ENCODE data around the gene MGAT4B.

MGAT4B gene

DNA sequence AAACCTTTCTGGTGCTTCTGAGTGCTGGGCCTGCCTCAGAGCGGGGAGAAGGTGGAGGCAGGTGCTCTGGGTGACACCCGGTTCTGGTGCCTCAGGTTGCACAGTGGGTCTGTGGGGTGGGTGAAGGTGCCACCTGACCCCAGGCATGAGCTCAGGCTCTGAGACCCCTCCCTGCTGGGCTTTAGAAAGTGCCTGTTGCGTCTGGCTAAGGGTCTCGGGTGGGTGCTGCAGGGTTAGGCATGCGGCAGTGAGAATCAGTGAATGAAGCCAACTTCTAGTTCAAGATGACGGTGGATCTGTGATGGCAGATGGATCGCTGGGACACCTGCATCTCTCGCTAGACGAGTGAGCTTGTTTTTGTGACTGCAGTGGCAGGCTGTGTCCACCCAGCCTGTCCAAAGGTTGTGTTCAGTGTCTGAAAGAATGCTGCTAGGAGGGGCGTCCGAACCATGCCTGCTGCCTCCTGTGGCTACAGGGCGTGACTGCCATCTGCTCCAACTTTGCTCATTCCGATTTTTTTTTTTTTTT, 19.1 kb upstream of the MGAT4B start:
- DNase-seq: no peak

DNA sequence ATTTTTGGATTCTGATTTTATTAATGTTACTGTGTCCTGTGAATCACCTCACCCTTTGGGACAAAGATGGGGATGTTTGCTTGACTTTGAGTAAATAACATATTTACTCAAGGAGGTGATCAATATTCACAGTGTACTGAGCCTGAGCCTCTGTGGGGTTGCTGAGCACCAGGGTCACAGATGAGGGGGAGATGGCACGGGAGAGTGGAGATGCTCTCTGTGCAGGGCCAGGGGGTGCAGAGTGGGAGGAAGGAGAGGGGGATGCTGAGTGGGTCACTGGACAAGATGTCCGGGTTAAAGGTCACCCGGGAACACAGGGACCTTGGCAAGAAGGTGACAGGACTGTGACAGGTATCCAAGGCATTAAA, 18.1 kb upstream of the MGAT4B start:
- DNase-seq: no peak

DNA sequence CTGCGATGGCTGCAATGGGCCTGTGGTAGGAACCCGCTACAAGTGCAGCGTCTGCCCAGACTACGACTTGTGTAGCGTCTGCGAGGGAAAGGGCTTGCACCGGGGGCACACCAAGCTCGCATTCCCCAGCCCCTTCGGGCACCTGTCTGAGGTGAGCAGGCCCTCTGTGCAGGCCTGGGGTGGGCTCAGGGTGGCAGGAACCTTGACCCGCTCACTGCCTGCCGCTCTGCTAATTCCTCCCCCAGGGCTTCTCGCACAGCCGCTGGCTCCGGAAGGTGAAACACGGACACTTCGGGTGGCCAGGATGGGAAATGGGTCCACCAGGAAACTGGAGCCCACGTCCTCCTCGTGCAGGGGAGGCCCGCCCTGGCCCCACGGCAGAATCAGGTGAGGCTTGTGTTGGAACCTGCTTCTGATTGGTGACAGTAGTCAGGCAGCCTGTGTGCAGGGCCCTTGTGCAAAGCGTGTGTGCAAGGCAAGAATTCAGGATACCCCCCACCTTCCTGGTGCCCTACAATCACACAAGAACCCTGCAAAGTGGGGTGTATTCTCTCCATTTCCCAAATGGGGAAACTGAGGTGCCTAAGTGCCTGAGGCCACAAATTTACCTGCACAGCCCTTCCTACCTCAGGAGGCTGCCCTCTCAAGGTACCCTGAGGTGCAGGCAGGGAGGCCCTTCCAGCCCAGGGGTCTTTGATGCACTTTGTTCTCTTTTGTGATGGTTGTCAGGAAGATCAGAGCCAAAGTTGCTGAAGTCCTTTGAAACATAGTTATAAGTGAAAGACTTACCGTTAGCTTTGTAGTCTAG, 17.5 kb upstream of the MGAT4B start:
- DNase-seq: no peak

DNA sequence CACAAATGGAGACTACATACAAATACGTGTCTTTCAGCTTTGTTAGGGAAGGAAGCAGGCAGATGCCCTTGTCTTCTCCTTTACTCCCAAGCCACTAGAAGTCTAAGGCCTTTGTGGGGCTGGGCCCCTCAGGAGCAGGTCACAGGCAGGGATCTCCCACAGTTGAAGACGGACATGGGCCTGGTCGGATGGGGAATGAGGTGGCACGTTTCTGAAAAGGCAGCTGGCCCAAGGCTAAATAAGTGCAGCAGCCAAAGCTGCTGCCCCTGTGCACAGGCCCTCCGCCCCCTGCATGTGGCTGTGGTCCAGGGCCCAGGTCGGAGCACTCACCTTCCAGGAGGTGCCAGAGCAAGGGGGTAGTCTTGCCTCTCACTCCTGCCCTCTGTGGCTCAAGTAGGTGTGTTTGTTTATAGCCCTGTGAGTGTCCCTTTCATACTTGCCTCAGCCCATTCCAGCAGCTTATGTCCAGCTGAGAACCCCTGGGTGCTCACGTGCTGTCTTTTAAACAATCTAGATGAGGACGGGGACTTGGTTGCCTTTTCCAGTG, 15.9 kb upstream of the MGAT4B start:
- DNase-seq: no peak

DNA sequence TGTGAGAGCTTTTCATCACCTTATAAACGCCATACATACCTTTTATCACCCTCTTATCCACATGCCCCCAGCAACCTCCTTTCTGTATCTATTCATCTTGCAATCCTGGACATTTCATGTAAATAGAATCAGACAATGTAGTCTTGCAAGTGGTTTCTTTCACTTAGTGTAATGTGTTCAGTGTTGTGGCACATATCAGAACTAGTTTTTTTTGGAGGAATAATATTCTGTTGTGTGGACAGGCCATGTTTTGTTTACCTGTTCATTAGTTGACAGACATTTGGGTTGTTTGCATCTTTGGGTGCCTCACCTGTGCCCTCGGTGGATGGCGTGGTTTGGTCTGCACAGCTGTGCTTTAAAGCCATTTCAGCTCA, 15.4 kb upstream of the MGAT4B start:
- DNase-seq: no peak

DNA sequence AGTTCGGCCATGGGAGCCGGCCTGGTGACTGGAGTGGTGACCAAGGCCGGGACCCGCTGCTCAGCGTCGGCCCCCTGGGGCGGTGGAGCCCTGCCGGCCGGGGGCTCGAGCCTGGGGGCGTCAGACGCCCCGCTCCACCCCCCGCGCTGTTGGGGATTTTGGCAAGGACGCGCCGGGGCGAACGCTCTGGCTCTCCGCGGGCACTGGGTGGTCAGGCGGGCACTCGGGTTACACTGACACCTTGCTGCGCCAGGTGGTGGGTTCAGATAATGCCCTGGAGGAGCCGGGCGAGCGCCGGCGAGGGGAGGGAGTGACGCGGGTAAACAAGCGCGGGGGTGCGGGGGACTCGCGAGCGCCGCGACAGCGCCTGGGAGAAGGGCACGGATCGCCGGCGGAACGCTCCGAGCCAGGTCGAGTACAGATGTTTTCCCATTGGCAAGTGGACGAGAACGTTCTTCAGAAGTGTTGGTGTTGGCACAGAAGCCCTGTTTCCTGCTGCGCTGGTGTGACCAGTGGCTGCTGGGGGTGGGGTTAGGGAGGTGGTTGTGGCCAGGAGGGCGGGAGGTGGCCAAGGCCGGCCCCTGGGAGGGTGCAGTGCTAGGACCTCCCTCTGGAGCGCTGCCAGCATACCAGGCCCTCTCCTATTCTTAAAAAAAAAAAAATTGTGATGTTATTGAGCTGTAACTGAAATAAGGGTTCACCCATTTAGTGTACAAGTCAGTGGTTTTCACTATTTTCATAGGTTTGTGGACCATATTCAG, 14.8 kb upstream of the MGAT4B start:
- DNase-seq: peak; percentile 85

DNA sequence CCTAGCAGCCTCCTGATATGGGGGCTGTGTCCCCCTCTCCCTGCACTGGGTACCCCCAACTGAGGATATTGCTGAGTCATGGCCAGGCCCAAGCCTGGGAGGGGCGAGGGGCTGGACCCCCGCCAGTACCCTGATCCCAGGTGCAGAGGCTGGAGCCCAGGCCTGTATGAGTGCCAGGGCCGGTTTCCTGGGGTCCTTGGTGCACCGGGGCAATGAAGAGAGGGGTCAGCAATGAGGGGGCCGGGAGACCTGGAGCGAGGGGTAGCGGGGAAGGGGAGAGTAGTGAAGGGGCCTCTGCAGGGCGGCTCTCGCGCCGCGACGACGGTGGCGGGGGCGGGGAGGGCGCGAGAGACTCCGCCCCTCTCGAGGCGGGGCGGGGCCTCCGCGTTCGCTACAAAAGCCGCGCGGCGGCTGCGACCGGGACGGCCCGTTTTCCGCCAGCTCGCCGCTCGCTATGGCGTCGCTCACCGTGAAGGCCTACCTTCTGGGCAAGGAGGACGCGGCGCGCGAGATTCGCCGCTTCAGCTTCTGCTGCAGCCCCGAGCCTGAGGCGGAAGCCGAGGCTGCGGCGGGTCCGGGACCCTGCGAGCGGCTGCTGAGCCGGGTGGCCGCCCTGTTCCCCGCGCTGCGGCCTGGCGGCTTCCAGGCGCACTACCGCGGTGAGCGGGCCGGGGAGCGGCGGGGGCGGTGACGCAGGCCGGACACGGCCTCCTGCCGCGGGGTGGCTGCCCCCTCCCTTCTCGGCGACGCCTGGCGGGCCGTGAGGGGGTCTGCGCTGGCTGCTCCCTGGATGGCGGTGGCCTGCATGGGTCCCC, 14.0 kb upstream of the MGAT4B start, which contains the start of gene SQSTM1:
TSS of gene SQSTM1 (plus strand) at position 423 of the 815 bp plus-strand sequence. CDS start at position 455, 32 bp downstream.
- peak; percentile 78 for DNase-seq

DNA sequence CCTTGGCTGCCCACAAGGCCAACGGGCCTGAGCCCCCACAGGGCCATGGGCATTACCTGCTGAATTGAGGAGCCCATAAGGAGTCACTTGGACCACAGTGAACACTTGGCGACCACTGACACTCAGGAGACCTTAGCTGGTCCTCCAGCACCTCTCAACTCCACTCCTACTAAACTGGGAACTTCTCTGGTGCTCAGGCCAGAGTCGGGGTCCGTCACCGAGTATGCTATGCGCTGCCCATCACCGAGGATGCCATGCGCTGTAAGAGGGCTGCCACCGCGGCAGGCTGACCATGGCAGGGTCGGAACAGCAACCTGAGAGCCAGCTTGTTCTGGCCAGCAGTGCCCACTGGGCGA, 13.4 kb upstream of the MGAT4B start:
- no peak for DNase-seq

DNA sequence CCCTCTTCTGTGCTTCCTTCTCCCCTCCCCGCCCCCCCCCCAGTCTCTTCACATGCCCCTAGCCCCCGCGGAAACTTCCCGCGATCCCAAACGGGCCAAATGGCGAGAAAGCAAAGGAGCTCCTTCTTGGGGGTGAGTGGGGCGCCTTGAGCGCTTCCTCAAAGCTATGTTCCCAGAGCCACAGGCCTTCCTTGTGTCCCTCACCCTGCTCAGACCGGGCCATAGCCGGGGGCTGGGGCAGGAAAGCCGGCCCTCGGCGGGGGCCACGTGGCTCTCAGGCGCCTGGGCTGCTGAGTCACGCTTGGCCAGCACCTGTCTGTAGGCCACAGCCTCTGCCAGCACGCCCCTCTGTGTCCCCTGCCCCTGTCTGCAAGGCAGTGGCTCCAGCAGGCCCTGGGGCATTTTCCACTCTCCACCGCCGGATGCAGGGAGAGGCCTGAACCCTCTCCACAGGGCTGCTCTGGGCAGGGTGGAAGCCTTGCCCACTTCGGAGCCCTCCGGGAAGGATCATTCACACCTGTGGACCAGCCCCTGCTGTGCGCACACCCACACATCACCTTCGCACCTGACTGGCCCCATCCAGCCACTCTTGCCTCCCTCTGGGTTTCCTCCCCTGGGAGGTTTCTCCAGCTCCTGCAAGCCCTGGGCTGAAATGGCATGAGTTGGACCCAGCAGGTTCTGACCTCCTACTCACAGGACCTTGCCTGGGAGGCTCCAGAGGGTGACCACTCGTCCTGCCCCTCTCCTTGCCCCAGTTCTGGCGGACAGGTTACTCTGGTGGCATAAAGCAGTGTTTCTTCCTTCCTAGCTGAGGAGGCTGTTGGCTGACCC, 12.8 kb upstream of the MGAT4B start:
- DNase-seq: peak; percentile 36

DNA sequence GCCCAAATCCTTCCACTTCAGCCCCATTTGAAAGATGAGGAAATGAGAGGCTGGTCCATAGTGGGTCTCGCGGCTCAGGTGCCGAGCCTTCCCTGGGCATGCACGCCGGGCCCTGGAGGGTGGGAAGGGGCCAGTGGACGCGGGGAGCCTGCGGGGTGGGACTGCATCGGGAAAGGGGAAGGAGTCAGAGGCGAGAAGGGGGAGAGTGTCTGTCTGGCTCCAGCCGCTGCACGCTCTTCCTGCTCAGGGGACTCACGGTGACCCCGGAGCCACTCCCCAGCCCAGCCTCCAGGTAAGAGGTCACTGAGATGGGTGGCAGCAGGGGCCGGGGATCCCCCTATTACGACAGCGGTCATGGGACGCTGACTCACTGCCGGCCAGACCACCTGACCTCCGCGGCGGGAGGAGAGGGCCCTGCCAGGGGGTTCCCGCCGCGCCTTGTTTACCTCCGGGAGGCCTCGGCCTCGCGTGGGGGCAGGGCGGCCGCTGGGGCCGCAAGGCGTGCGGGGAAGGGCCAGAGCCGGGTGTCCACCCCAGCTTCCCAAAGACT, 12.2 kb upstream of the MGAT4B start:
- DNase-seq: peak; percentile 92

DNA sequence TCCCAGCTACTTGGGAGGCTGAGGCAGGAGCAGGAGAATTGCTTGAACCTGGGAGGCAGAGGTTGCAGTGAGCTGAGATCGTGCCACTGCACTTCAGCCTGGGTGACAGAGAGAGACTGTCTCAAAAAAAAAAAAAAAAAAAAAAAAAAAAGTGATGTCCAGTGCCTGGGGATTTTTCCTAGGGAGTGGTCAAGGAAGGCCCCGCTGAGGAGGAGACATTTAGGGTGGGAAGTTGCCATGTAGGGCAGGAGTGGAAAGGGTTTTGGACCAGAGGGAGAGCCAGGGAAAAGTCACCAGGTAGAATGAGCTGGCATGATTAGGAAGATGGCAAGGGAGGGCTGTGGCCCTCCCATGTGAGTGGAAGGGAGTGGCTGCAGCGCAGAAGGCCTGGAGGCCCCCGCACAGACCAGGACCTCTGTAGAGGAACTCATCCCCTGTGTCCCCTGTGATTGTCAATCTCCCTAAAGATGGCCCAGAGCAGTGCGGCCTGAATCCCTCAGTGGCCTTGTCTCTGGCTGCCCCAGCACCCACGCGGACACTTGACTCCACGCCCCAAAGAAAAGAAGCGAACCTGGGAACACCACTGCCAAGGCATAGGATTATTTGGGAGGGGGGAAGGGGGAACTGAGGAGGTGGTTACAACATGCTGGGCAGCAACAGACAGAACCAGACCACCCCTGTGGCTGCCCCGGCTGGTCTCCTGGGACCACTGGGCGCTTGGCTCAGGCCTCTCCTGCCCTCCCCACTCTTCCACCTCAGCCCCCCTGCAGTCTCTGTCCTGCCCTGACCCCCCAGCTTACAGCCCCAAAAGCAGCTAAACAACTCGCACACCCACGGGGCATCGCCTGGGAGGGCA, 11.5 kb upstream of the MGAT4B start:
- DNase-seq: peak; percentile 0

DNA sequence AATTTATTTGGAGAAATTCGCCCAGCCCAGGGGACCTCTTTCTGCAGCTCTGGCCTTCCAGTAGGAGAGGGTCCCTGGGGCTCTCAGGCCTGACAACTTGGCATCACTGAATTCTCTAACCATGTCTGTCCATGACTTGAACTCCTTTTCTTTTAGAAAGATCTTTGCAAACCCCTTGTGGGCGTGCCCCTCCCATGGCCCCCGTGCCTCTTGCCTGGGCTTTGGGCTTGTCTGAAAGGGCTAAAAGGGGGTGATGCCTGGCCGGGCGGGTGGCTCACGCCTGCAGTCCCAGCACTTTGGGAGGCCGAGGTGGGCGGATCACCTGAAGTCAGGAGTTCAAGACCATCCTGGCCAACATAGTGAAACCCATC, 10.8 kb upstream of the MGAT4B start:
- no peak for DNase-seq

DNA sequence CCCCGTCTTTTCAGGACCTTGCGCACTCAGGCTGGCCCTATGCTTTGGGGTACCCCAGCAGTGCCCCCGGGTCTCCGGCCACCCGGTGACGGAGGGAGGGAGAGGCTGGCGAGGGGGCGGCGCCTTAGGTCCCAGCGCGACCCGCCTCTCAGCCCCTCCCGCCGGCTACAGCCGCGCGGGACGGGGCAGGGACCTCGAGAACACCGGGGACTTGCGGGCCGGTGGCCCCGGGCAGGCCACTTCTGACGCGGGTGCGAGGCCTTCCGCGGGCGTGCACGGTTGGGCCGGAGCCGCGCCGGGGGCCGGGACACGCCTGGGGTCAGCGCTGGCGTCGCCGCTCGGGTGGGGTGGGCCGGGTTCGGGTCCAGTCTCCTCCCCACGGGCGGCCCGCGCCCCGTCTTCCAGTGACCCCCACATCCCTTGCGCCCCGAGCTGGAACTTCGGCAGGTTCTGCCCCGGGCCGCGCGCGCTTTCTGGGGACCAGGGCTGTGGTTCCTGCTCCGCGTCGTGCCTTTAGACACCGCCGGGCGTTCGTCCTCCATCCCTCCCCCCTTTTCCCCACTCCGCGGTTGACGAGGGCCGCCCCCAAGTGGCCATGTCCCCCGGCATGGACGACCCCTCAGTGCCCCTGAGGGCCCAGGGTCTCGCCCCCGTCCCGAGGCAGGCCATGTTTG, 10.3 kb upstream of the MGAT4B start:
- DNase-seq: no peak

DNA sequence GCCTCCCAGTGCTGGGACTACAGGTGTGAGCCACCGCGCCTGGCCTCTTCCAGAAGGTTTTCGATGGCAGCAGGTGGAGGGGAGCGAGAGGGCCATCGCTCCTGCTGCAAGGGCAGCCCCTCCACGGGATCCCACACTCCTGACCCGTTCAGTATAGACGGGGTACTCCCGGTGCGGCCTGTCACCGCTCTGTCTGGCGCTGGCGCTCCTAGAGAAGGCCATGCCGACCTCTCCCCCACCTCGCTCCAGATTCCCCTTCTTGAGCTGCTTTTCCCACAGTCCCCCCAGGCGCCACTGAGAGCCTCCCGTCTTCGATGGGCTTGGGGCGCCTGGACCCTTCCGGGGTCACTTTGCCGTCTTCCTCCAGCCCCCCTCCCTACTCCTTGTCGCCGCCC, 9.7 kb upstream of the MGAT4B start:
- no peak for DNase-seq

DNA sequence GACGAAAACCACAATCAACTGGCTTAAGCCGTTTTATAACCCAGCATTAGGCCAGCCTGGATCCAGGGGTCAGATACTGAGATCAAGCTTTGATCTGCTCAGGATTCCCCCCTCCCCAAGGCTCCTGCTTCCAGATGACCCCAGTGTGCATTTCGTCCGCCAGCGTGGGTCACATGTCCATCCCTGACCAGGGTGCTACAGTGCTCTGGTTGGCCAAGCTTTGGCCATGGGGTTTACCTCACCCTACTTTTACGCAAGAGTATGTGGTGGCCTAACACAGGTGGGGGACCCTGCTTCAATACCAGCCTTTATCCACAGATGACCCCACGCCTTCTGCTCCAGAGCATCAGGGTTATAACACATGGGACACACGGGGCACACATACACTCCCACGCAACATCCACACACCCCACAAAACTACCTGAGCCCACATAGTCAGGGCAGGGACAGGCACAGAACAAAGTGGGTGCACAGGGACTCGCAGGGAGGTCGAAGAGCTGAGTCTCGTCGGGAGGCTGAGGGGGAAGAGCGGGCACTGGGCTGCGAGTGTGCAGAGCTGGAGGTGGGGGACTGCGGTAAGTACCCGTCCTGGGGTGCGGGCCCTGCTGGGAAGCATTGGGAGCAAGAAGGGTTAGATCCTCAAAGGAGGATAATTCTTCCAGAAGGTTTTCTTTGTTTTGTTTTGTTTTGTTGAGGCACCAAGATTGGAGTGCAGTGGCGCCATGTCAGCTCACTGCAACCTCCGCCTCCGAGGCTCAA, 9.0 kb upstream of the MGAT4B start:
- no peak for DNase-seq

DNA sequence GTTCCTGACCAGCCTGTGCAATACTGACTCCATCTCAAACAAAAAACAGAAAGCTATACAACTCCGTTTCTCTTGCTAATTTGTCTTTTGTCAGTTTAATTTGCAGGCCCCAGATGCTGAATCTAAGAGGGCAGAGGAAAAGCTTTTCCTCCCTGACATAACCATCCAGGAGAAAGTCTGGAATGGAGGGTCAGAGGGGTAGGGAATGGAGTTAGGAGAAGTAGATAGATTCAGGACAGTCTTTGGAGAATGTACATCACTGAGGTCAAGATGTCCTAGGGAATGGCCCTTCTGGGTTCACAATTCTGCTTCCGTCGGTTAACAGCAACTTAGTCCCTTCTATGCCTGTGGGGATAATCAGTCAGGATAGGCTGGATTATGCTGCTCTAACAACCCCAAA, 7.4 kb upstream of the MGAT4B start:
- DNase-seq: no peak

DNA sequence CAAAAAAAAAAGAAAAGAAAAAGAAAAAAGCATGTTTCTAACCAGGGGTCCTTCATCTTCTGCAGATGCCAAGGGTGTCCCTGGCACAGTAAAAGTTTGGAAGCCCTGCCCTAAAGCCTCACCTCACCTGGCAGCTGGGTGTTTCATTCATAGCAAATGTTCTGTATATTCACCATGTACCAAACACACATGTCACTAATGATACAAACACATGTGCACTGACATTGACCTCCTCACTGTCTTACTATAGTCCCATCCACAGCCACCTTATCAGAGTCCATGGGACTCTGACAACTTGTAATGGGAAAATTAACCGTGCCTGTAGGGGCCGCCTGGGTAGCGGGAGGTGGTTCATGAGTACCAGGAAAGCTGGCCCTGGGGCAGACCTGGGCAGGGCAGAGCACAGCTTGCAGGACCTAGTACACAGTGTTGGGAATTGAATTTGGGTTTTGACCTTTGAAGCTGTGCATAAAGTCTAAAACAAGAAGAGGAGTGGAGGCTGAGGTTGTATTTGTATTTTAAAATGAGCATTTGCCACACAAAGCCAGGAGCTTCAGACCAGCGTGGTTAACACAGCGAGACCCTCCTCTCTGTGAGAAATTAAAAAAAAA, 6.4 kb upstream of the MGAT4B start:
- DNase-seq: no peak

DNA sequence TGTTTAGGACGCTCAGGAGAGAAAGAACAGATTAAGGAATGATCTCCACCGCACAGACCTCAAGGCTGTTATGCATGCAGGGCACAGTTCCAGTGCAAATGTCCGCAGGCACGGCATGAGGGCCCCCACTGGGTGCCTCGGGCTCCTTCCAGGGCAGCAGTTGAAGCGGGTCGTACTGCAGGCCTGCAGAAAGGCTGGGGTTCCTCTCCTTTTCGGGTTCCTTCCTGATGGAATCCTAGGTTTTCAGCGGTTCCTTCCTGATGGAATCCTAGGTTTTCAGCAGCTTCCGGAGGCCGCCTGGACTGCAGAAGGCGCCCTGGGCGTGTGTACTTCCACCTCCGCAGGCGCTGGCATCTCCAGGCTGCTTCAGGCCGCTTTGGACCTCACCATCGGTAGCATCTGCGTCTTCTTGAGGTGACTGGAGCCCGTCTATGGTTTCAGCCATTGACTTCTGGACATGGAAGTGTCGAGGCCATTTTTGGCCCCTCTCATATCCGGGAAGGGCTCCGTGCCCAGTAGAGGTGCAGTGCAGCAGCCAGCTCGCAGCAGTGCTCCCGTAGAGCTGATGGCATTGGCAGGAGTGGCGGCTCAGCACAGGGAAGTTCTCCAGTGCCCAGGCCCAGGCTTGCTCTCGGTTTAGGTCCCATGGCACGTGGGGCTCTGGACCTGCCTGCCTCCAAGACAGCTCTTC, 5.6 kb upstream of the MGAT4B start:
- DNase-seq: no peak

Data from T-helper 9 cell (primary cell).